Upper lobe of left lung (tissue), 4 donors: ENCODE data around the gene HS3ST3A1.

Source experiments
- EP300 ChIP-seq, 4 donors: sonication (generic); formaldehyde crosslinking; IDR thresholded peaks; one replicate each; pipeline ENCODE4 v1.5.1; 2017; ENCODE audit warnings: antibody characterized with exemption in 4 of 4, control low read depth in 2 of 4
- POLR2A ChIP-seq, 4 donors: fragments of 450-650 bp; IDR thresholded peaks; one replicate each; pipeline ENCODE4 v1.5.1; 2016 to 2017; ENCODE audit warnings: antibody characterized with exemption in 4 of 4, mild to moderate bottlenecking in 2 of 4
- POLR2AphosphoS5 ChIP-seq, 2 donors: sonication (generic); formaldehyde crosslinking; IDR thresholded peaks; one replicate each; pipeline ENCODE4 v1.5.1; 2017; ENCODE audit warnings: antibody characterized with exemption in 2 of 2
- TF ChIP-seq, protein P1 (sequence below), 6 experiments: fragments of 450-650 bp in 4 of 6; fragments of 200-600 bp in 2 of 6; sonication (generic) in 2 of 6; IDR thresholded peaks; one replicate each; pipeline ENCODE4 v1.5.1; 2016 to 2019; ENCODE audit warnings: antibody characterized with exemption in 6 of 6

GRCh38 chr17:13575922-13576419, 25.8 kb downstream of the HS3ST3A1 start:
- TF ChIP-seq, protein P1, sequence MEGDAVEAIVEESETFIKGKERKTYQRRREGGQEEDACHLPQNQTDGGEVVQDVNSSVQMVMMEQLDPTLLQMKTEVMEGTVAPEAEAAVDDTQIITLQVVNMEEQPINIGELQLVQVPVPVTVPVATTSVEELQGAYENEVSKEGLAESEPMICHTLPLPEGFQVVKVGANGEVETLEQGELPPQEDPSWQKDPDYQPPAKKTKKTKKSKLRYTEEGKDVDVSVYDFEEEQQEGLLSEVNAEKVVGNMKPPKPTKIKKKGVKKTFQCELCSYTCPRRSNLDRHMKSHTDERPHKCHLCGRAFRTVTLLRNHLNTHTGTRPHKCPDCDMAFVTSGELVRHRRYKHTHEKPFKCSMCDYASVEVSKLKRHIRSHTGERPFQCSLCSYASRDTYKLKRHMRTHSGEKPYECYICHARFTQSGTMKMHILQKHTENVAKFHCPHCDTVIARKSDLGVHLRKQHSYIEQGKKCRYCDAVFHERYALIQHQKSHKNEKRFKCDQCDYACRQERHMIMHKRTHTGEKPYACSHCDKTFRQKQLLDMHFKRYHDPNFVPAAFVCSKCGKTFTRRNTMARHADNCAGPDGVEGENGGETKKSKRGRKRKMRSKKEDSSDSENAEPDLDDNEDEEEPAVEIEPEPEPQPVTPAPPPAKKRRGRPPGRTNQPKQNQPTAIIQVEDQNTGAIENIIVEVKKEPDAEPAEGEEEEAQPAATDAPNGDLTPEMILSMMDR (IDR thresholded peaks at IDR 0.05) = no peak
- TF ChIP-seq POLR2AphosphoS5 (IDR thresholded peaks at IDR 0.05) (no peak), POLR2A (IDR thresholded peaks at IDR 0.05) (no peak), EP300 (IDR thresholded peaks at IDR 0.05) (no peak)
